ENCODE measurements around the gene COL9A1. TPM values are rescaled to one million over a fixed set of nuclear protein-coding genes. Genes with fewer than 3 reads are reported as not detected.

Gene COL9A1
- total RNA-seq, 2 donors from 2014 or later = 0.33 to 18.7 TPM

DNA sequence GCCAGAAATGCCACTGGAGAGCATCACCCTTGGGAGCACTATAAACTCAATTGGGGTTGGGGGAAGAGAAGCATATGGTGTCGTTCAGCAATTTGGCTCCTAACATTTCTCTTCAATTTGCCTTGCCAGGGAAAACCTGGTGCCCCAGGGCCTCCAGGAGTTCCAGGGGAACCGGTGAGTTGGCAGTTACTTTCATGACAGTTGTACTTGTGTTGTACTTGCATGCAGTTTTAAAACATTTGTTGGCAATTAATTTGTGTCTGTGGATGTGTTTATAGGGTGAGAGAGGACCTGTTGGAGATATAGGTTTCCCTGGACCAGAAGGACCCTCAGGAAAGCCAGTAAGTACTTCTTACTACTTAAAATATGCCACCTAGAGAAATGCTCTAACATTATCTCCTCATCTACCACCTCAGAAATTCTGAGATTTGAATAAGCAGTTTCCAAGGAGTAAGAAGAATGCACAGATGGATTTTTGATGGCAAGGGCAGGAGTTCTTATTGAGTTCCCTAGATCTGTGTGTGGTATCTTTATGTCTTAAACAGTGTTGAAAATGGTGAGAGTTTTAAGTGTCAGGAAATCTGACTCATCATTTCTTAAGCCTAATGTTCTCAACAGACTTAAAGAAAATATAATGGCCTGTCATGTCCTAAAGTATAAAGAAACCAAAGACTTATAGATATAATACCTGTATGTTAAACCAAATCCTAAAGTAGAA is 122.5 kb downstream of the COL9A1 start:
- Histone ChIP-seq H3K9me3 (no peaks in the 10 kb centered on the region), H3K27me3 (no peaks in the 10 kb centered on the region), H3K4me1 (no peaks in the 10 kb centered on the region), H3K36me3 (no peaks in the 10 kb centered on the region), H3K4me3 (no peak overlapping the region), H3K27ac (no peak overlapping the region)
- DNase-seq (ENCODE audit: low spot score) = no peak
- TF ChIP-seq, protein P1, sequence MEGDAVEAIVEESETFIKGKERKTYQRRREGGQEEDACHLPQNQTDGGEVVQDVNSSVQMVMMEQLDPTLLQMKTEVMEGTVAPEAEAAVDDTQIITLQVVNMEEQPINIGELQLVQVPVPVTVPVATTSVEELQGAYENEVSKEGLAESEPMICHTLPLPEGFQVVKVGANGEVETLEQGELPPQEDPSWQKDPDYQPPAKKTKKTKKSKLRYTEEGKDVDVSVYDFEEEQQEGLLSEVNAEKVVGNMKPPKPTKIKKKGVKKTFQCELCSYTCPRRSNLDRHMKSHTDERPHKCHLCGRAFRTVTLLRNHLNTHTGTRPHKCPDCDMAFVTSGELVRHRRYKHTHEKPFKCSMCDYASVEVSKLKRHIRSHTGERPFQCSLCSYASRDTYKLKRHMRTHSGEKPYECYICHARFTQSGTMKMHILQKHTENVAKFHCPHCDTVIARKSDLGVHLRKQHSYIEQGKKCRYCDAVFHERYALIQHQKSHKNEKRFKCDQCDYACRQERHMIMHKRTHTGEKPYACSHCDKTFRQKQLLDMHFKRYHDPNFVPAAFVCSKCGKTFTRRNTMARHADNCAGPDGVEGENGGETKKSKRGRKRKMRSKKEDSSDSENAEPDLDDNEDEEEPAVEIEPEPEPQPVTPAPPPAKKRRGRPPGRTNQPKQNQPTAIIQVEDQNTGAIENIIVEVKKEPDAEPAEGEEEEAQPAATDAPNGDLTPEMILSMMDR (IDR thresholded peaks at IDR 0.05) = no peak

DNA sequence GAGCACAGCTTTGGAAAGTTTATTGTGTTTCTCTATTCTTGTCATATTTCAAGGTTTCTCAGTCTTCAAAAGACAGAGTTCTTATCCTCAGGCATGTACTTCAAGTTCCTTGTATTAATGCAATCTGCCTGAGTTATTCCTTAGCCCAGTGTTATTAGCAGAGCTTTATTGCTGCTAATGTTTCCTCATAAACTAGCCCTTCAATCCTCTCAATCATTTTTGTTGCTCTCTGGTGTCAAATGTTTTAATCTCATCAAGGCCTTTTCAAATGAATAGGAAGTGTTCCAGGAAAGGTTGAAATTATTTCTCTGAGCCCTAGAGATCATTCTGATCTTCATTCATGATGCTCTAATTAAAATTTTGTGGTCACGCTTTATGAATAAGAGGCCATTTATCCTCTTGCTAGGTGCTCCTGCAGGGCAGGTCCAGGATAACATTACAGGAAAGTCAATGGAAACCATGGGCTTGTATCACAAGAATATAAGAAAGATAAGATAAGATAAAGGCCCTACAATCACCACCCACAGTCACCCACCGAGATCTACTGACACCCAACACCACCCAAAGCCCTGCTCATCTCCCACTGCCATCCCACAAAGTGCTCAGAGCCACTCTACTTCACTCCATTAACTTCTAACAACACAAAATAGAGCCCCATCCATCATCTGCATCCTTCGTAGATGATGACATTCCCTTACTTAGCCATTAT is 125.9 kb downstream of the COL9A1 start:
- TF ChIP-seq, protein P1 (IDR thresholded peaks at IDR 0.05) = no peak
- Histone ChIP-seq H3K9me3 (no peaks in the 10 kb centered on the region), H3K36me3 (no peaks in the 10 kb centered on the region), H3K4me1 (no peaks in the 10 kb centered on the region), H3K27ac (no peak overlapping the region), H3K27me3 (no peaks in the 10 kb centered on the region), H3K4me3 (no peak overlapping the region)
- no peak for DNase-seq (ENCODE audit: low spot score)

DNA sequence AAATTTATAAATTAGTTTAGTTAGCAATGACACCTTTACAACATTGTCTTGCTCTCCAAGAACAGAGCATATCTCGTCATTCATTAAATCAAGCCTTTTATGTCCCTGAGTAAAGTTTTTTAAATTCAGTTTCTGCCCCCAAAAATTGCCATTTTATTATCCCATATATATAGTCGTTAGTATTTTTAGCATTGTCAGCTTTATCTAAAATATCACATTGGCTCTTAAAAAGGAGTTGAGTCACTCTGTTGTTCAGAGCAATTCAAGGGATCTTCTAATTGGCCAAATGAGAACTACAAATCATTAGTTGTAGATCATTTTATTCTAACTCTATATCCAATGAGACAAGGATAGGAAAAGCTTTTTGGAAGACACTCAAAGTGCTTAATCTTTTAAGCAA is 127.1 kb downstream of the COL9A1 start:
- TF ChIP-seq, protein P1 (IDR thresholded peaks at IDR 0.05) = no peak
- no peaks in the 10 kb centered on the region for H3K27me3 ChIP-seq
- no peaks in the 10 kb centered on the region for H3K36me3 ChIP-seq
- H3K9me3 ChIP-seq = no peaks in the 10 kb centered on the region
- DNase-seq (ENCODE audit: low spot score) = no peak
- no peaks in the 10 kb centered on the region for H3K4me1 ChIP-seq
- H3K27ac ChIP-seq = no peak overlapping the region
- H3K4me3 ChIP-seq = no peak overlapping the region

DNA sequence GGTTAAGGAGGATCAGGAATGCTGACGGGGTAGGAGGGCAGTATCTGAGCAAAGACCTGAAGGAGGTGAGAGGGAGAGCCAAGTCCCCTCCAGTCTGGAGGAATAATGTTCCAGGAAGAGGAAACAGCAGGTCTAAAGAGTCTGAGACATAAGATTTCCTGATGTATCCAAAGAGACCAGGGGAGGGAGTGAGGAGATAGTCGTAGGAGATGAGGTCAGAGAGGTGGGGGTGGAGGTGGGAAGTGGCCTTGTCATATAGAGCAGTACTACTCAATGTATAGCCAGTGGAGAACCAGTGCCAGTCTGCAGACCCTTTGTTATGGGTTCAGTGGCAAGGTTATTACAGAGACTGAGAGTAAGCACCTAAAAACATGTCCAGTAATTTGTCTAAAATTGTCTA is 130.6 kb downstream of the COL9A1 start:
- TF ChIP-seq, protein P1 (IDR thresholded peaks at IDR 0.05) = no peak
- no peaks in the 10 kb centered on the region for H3K4me1 ChIP-seq
- H3K4me3 ChIP-seq = no peak overlapping the region
- no peaks in the 10 kb centered on the region for H3K36me3 ChIP-seq
- H3K27me3 ChIP-seq = no peaks in the 10 kb centered on the region
- no peak for DNase-seq (ENCODE audit: low spot score)
- H3K9me3 ChIP-seq = no peaks in the 10 kb centered on the region
- no peak overlapping the region for H3K27ac ChIP-seq

DNA sequence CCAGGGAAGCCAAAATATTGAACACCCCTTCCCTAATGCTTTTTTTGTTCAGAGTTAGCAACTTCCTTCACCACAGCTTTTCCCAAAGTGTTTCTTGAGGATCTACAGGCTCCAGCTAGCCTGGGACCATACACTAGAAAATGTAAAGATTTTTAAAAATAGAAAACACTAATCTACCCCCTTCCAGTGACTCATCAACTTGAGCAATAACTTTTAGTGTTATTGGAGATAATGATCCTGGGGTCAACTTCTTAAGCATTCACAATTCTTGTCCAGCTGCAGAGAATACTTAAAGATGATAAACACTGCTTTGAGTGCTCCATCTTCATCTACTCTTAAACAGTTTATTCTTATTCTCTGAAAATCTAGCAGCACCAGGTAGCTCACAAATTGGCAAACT is 131.6 kb downstream of the COL9A1 start:
- no peak overlapping the region for H3K4me3 ChIP-seq
- no peaks in the 10 kb centered on the region for H3K4me1 ChIP-seq
- H3K27me3 ChIP-seq = no peaks in the 10 kb centered on the region
- H3K9me3 ChIP-seq = no peaks in the 10 kb centered on the region
- DNase-seq (ENCODE audit: low spot score) = no peak
- H3K36me3 ChIP-seq = no peaks in the 10 kb centered on the region
- TF ChIP-seq, protein P1 (IDR thresholded peaks at IDR 0.05) = no peak
- H3K27ac ChIP-seq = no peak overlapping the region

Measured in right atrium auricular region (tissue), 2 donors.